MCF 10A (cell line): ENCODE data around the gene TMEM163. TPM values are rescaled to one million over a fixed set of nuclear protein-coding genes. Genes with fewer than 3 reads are reported as not detected.

Experiments
- BruUV-seq: library from RNA; stranded (reverse); fragments of 400-500 nt; replicated peaks from 2 replicates; lab custom pipeline; 2021; lab: Mats Ljungman, UMichigan
- CTCF ChIA-PET: fragments of 300-600 bp; sonication (Branson Sonifier 250); formaldehyde crosslinking; extraction: SDS; loops from one replicate; lab custom pipeline; 2021; ENCODE audit warnings: antibody characterized with exemption, inconsistent platforms; lab: Yijun Ruan, JAX
- POLR2A ChIA-PET: fragments of 300-600, 350-650 bp; sonication (Branson Sonifier 250); formaldehyde crosslinking; extraction: SDS; loops from one replicate; lab custom pipeline; 2020; ENCODE audit warnings: antibody characterized with exemption, inconsistent platforms; lab: Yijun Ruan, JAX
- DNase-seq: peaks from one replicate; pipeline ENCODE4 v3.0.0-alpha.2; 2018; ENCODE audit not compliant: unreplicated experiment
- H3K27ac Mint-ChIP-seq: one replicate; pipeline ENCODE4 v1.8.0; 2022; ENCODE audit warnings: mild to moderate bottlenecking, low read depth, mixed read lengths; ENCODE audit not compliant: unreplicated experiment
- H3K27me3 Mint-ChIP-seq: one replicate; pipeline ENCODE4 v1.8.0; 2022; ENCODE audit warnings: mixed read lengths; ENCODE audit not compliant: insufficient read depth, unreplicated experiment
- H3K36me3 Mint-ChIP-seq: one replicate; pipeline ENCODE4 v1.8.0; 2022; ENCODE audit warnings: mild to moderate bottlenecking, moderate library complexity, mixed read lengths; ENCODE audit not compliant: insufficient read depth, unreplicated experiment
- H3K4me1 Mint-ChIP-seq: one replicate; pipeline ENCODE4 v1.8.0; 2022; ENCODE audit warnings: mixed read lengths; ENCODE audit not compliant: insufficient read depth, unreplicated experiment
- H3K4me3 Mint-ChIP-seq: one replicate; pipeline ENCODE4 v1.8.0; 2022; ENCODE audit warnings: mild to moderate bottlenecking, moderate library complexity, mixed read lengths; ENCODE audit not compliant: unreplicated experiment
- H3K9me3 Mint-ChIP-seq: one replicate; pipeline ENCODE4 v1.8.0; 2022; ENCODE audit warnings: mixed read lengths; ENCODE audit not compliant: unreplicated experiment
- intact Hi-C: fragments of 100-400 bp; cut with micrococcal nuclease; formaldehyde crosslinking; loops from 2 replicates; pipeline ENCODE4 v1.14.1; 2022
- total RNA-seq: library from RNA; stranded (reverse); gene quantifications from 2 replicates; pipeline ENCODE4 v1.2.3, GENCODE V29; 2022
- TF ChIP-seq, protein P1 (sequence below): fragments of 200-600 bp; IDR thresholded peaks from one replicate; pipeline ENCODE4 v1.8.0; 2022; ENCODE audit warnings: antibody characterized with exemption, mild to moderate bottlenecking; ENCODE audit not compliant: unreplicated experiment

TMEM163 gene
- total RNA-seq, 1 experiment from 2014 or later: not detected

DNA sequence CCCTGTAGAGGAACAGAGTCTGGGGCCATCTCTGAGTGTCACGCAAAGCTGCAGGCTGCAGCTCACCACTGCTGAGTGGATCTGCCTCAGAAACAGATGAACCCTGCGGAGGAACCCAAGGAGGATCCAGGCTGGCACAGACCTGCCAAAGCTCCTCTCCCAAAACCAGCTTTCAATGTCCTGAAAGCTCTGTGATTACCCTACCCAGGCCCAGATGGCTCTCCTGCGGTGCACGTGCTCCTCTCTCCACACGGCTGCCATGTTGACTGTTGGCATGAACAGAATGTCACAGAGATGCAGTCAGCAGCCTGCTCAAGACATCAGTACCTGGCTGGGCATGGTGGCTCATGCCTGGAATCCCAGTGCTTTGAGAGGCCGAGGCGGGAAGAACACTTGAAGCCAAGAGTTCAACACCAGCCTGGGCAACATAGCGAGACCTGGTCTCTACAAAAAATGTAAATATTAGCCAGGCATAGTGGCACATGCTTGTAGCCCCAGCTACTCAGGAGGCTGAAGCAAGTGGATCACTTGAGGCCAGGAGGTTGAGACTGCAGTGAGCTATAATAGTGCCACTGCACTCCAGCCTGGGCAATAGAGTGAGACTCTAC lies 248.1 kb downstream of the TMEM163 start:
- ChIA-PET CTCF (interaction anchor here (2.9 kb wide), 2 partner anchors 10 to 423 kb away, joined by 8 to 12 read pairs; no protein-coding TSS in a partner anchor), POLR2A (no interaction called here)
- no TSS peak for BruUV-seq

DNA sequence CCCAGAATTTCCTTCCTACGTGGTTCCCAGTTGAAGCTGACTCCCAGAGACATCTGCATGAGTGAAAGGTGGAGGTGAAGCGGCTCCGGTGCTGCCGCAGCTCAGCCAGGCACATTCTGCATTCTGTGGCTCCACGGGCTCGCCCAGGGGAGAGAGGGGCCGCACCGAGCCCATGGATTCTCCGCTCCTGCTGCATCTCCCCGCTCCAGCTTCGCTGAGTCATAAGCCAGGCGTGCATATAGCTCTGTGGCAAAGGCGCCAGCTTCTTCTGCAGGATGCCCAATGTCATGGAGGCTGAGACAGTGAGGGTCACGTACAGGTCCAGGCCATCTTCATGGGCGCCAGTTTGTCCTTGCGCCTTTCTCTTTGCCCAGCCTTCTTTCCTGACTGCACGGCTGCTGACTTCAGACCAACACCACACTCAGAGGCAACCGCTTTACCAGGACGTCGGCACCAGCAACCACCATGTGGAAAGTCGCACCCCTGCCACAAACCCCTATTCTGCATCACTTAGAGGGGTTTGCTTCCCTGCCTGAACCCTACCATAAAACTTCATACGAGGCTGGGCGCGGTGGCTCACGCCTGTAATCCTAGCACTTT lies 249.2 kb downstream of the TMEM163 start:
- TF ChIP-seq, protein P1, sequence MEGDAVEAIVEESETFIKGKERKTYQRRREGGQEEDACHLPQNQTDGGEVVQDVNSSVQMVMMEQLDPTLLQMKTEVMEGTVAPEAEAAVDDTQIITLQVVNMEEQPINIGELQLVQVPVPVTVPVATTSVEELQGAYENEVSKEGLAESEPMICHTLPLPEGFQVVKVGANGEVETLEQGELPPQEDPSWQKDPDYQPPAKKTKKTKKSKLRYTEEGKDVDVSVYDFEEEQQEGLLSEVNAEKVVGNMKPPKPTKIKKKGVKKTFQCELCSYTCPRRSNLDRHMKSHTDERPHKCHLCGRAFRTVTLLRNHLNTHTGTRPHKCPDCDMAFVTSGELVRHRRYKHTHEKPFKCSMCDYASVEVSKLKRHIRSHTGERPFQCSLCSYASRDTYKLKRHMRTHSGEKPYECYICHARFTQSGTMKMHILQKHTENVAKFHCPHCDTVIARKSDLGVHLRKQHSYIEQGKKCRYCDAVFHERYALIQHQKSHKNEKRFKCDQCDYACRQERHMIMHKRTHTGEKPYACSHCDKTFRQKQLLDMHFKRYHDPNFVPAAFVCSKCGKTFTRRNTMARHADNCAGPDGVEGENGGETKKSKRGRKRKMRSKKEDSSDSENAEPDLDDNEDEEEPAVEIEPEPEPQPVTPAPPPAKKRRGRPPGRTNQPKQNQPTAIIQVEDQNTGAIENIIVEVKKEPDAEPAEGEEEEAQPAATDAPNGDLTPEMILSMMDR: no peak
- Mint-ChIP-seq H3K36me3 (no peaks in the 10 kb centered on the region), H3K4me1 (no peaks in the 10 kb centered on the region), H3K9me3 (no peaks in the 10 kb centered on the region), H3K27ac (no peak overlapping the region), H3K27me3 (no peaks in the 10 kb centered on the region), H3K4me3 (no peak overlapping the region)
- ChIA-PET CTCF (interaction anchor here (0.7 to 3.0 kb wide), 9 partner anchors 9 to 1882 kb away, joined by 3 to 16 read pairs (median 5); no protein-coding TSS in a partner anchor), POLR2A (interaction anchor here (0.6 kb wide), 1 partner anchor 481 kb away, joined by 3 read pairs; no protein-coding TSS in a partner anchor)
- BruUV-seq: no TSS peak
- DNase-seq: no peak
- intact Hi-C loops: loop anchor here (10.0 kb wide), 1 partner anchor 305 kb away; no protein-coding TSS in a partner anchor

More for the DNA sequence above, 248.1 kb downstream of the TMEM163 start:
- Mint-ChIP-seq H3K9me3 (no peaks in the 10 kb centered on the region), H3K4me3 (no peak overlapping the region), H3K4me1 (no peaks in the 10 kb centered on the region), H3K27ac (no peak overlapping the region), H3K36me3 (no peaks in the 10 kb centered on the region), H3K27me3 (no peaks in the 10 kb centered on the region)
- no peak for DNase-seq
- TF ChIP-seq, protein P1: no peak
- intact Hi-C loops: no loop called here

DNA sequence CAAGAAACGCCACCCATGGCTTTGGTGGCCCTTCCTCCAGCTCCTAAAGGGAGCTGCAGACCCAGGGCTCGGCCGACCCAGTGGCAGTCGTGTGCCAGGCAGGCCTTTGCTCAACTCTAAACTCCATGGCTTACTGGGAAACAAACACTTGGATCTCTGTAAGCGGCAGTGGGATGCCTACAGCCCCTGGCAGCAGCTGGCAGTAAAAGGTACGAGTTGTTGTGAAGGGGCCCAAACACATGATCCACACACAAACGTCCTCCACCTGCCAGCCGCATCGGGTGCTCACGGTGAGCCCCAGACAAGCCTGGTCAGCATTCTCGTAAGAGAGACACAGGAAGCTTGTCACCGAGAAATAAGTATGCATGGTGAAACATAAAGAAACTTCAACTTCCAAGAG lies 250.0 kb downstream of the TMEM163 start:
- no peaks in the 10 kb centered on the region for H3K9me3 Mint-ChIP-seq
- H3K27me3 Mint-ChIP-seq: no peaks in the 10 kb centered on the region
- H3K36me3 Mint-ChIP-seq: no peaks in the 10 kb centered on the region
- ChIA-PET POLR2A (no interaction called here), CTCF (interaction anchor here (0.7 to 3.0 kb wide), 11 partner anchors 8 to 1882 kb away, joined by 3 to 16 read pairs (median 5); no protein-coding TSS in a partner anchor)
- no peak for DNase-seq
- H3K4me1 Mint-ChIP-seq: no peaks in the 10 kb centered on the region
- intact Hi-C loops: loop anchor here (10.0 kb wide), 1 partner anchor 306 kb away; no protein-coding TSS in a partner anchor
- H3K4me3 Mint-ChIP-seq: no peak overlapping the region
- no peak overlapping the region for H3K27ac Mint-ChIP-seq
- no TSS peak for BruUV-seq
- TF ChIP-seq, protein P1: no peak

DNA sequence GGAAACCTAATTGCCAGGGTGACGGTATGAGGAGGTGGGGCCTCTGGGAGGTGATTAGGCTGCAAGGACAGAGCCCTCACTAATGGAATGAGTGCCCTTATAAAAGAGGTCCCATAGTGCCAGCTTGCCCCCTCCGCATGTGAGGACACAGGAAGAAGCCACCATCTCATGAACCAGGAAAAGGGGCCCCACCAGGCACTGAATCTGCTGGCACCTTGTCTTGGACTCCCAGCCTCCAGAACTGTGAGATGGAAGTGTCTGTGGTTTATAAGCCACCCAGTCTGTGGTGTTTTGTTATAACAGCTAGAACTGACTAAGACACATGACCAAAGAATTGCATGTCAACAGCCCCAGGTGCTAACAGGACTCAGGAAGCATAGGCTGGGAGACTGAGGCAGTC lies 250.6 kb downstream of the TMEM163 start:
- H3K27ac Mint-ChIP-seq: no peak overlapping the region
- no peaks in the 10 kb centered on the region for H3K4me1 Mint-ChIP-seq
- no peak for DNase-seq
- ChIA-PET POLR2A (no interaction called here), CTCF (interaction anchor here (0.7 to 3.0 kb wide), 8 partner anchors 11 to 433 kb away, joined by 3 to 16 read pairs (median 4); no protein-coding TSS in a partner anchor)
- H3K9me3 Mint-ChIP-seq: no peaks in the 10 kb centered on the region
- TF ChIP-seq, protein P1: no peak
- H3K27me3 Mint-ChIP-seq: no peaks in the 10 kb centered on the region
- intact Hi-C loops: loop anchor here (10.0 kb wide), 1 partner anchor 307 kb away; no protein-coding TSS in a partner anchor
- no peak overlapping the region for H3K4me3 Mint-ChIP-seq
- H3K36me3 Mint-ChIP-seq: no peaks in the 10 kb centered on the region
- BruUV-seq: no TSS peak
